Measurements from ENCODE around the gene WDR17. TPM values are rescaled to one million over a fixed set of nuclear protein-coding genes. Genes with fewer than 3 reads are reported as not detected.

WDR17 gene
- total and polyA plus RNA-seq, 2 of the 8 experiments (the other 6 are each of a cell fraction or from before 2014, with no cell fraction given): 1.4 to 3.3 TPM

DNA sequence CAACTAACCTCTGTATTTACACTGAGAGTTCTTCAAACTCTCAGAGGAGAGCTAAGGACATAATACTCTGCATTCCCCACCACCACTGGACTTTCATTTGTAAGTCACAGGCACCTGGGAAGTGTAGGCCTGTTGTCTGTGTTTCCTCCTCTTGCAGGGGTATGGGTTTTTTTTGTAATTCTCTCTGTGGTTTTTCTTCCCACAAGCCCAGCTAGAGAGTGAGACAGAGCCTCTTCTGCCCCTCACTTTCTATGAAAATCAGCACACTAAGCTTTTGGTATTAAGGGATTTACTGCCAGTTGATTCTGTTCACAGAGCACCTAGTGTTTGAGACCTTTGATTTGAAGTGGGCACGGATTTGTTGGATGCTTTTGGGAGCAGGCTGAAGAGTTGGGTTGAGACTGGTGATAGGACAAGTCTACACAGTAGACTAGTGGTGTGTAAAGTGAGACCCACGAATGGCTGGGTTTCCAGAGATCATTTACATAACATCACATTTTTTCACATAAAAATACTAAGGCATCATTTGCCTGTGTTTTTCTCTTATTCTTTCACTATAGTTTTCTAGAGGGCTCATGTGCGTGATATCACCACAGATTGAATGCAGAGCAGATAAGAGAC is 28.9 kb upstream of the WDR17 start:
- H3K9me3 ChIP-seq (ENCODE audit: insufficient read depth in 2 of 2, low read depth in 1 of 2, low read length in 1 of 2): no peaks in the 10 kb centered on the region
- no peaks in the 10 kb centered on the region for H3K4me1 ChIP-seq (replicated peaks in 1 of 4; ENCODE audit: control insufficient read depth in 3 of 4, insufficient read depth in 4 of 4, low read length in 3 of 4)
- TF ChIP-seq GABPA (IDR thresholded peaks at IDR 0.05; ENCODE audit: borderline replicate concordance, insufficient read depth, low read length) (no peak), JUND (IDR thresholded peaks at IDR 0.05; ENCODE audit: low read length) (no peak), JUN (IDR thresholded peaks at IDR 0.05; ENCODE audit: low read depth, low read length) (no peak), TAF1 (IDR thresholded peaks at IDR 0.05; ENCODE audit: low read depth, low read length) (no peak), SIX5 (IDR thresholded peaks at IDR 0.05; ENCODE audit: low read depth, low read length) (no peak), SIRT6 (IDR thresholded peaks at IDR 0.05; ENCODE audit: low read length) (no peak), TEAD4 (IDR thresholded peaks at IDR 0.05; ENCODE audit: low read depth, low read length) (no peak), EP300 (IDR thresholded peaks at IDR 0.05; ENCODE audit: borderline replicate concordance in 1 of 2, low read depth in 2 of 2, low read length in 2 of 2) (no peak), HDAC2 (IDR thresholded peaks at IDR 0.05; ENCODE audit: borderline replicate concordance in 1 of 2, low read depth in 2 of 2, low read length in 2 of 2) (no peak), CHD2 (IDR thresholded peaks at IDR 0.05; ENCODE audit: low read length) (no peak)
- no peak for DNase-seq (ENCODE audit: low read depth in 1 of 2, low spot score in 2 of 2)
- no peak overlapping the region for H2BK20ac ChIP-seq (ENCODE audit: low read length)
- H2AK5ac ChIP-seq (ENCODE audit: low read depth, low read length): no peak overlapping the region
- peaks cover 4% of the 10 kb centered on the region; the same call in 1 of the 2 replicates for H3K23me2 ChIP-seq (ENCODE audit: low read depth, low read length)
- no peaks in the 10 kb centered on the region for H3K79me1 ChIP-seq (ENCODE audit: low read depth, low read length)
- H3K4ac ChIP-seq (replicated peaks; ENCODE audit: insufficient read length, low read depth, low read length): no peak overlapping the region
- no peaks in the 10 kb centered on the region for H3K36me3 ChIP-seq (ENCODE audit: control insufficient read depth in 2 of 4, insufficient read depth in 4 of 4, low read length in 3 of 4)
- 87% methylated on average over 3 of the region's 3 CpGs; no CpG with 5 or more reads in 1 of the 2 experiments for WGBS, 2 experiments (ENCODE audit: extremely low coverage in 1 of 2, insufficient coverage in 1 of 2, insufficient read length in 1 of 2, insufficient replicate concordance in 2 of 2, low coverage in 1 of 2, low lambda C conversion rate in 2 of 2, missing lambda C conversion rate in 1 of 2)
- H3K4me2 ChIP-seq (ENCODE audit: insufficient read depth in 1 of 2, low read depth in 2 of 2, low read length in 2 of 2): no peak overlapping the region
- H3K9ac ChIP-seq (replicated peaks in 1 of 4; ENCODE audit: extremely low read depth in 1 of 4, low read depth in 3 of 4, low read length in 3 of 4): no peak overlapping the region
- no peak overlapping the region for H3K27ac ChIP-seq (ENCODE audit: low read depth, low read length)
- H3K79me2 ChIP-seq (ENCODE audit: control insufficient read depth in 1 of 2, insufficient read depth in 2 of 2, low read length in 2 of 2): no peaks in the 10 kb centered on the region
- no peak overlapping the region for H3K4me3 ChIP-seq (ENCODE audit: extremely low read depth in 1 of 4, insufficient read depth in 2 of 4, low read depth in 3 of 4, low read length in 4 of 4)
- H3K14ac ChIP-seq (ENCODE audit: insufficient read length): no peak overlapping the region
- no peak overlapping the region for H4K91ac ChIP-seq (replicated peaks; ENCODE audit: insufficient read length, low read length)
- no peak overlapping the region for H2BK5ac ChIP-seq (ENCODE audit: low read depth, low read length)
- H3K27me3 ChIP-seq (replicated peaks in 1 of 4; ENCODE audit: control insufficient read depth in 3 of 4, extremely low read depth in 1 of 4, insufficient read depth in 3 of 4, low read length in 3 of 4): no peaks in the 10 kb centered on the region
- H3K56ac ChIP-seq (replicated peaks; ENCODE audit: insufficient read length, low read depth, low read length): no peak overlapping the region
- no peaks in the 10 kb centered on the region for H4K20me1 ChIP-seq (replicated peaks in 1 of 2; ENCODE audit: control insufficient read depth in 1 of 2, insufficient read depth in 2 of 2, low read length in 2 of 2)
- H4K5ac ChIP-seq (ENCODE audit: insufficient read length, low read depth, low read length): no peak overlapping the region
- H4K8ac ChIP-seq (ENCODE audit: extremely low read depth, insufficient read depth, low read length): no peak overlapping the region
- no peak overlapping the region; the same call in 1 of the 2 replicates for H2AFZ ChIP-seq (ENCODE audit: low read length)
- ChIA-PET CTCF (ENCODE audit: partially characterized antibody) (interaction anchor here (0.7 to 4.4 kb wide), 3 partner anchors 8 to 1331 kb away, joined by 3 to 52 read pairs (median 14); no protein-coding TSS in a partner anchor), POLR2A (ENCODE audit: partially characterized antibody) (no interaction called here)
- no peak overlapping the region for H3K23ac ChIP-seq (ENCODE audit: insufficient read length)
- H3K18ac ChIP-seq (ENCODE audit: extremely low read depth, low read length): no peak overlapping the region
- no peak overlapping the region for H2BK120ac ChIP-seq (replicated peaks; ENCODE audit: low read depth, low read length)
- no peak overlapping the region for H2BK15ac ChIP-seq (ENCODE audit: low read length)
- no peak overlapping the region for H2BK12ac ChIP-seq (ENCODE audit: low read depth, low read length)
- no peak for FAIRE-seq
